Endothelial cell of umbilical vein (primary cell): Measurements from ENCODE around the gene SNX24. TPM values are rescaled to one million over a fixed set of nuclear protein-coding genes. Genes with fewer than 3 reads are reported as not detected.

Source experiments
- BruUV-seq: library from RNA; stranded (reverse); fragments of 400-500 nt; replicated peaks from 2 replicates; lab custom pipeline; 2021; lab: Mats Ljungman, UMichigan
- CTCF ChIA-PET: fragments of 300-600, 350-600 bp; sonication (Branson Sonifier 250); formaldehyde crosslinking; loops from one replicate; lab custom pipeline; 2021; ENCODE audit warnings: antibody characterized with exemption, inconsistent platforms; lab: Charles Lee
- POLR2A ChIA-PET: fragments of 300-600, 350-600 bp; sonication (Branson Sonifier 250); formaldehyde crosslinking; loops from one replicate; lab custom pipeline; 2021; ENCODE audit warnings: antibody characterized with exemption, inconsistent platforms; lab: Charles Lee
- DNase-seq: peaks from one replicate; pipeline ENCODE4 v3.0.0-alpha.2; 2011; ENCODE audit warnings: low read depth, low spot score
- FAIRE-seq: peaks from 2 replicates; lab custom pipeline; 2011; peaks lifted over from hg19 to GRCh38; lab: Jason Lieb, UNC
- H2AFZ ChIP-seq: 2 replicates; pipeline ENCODE4 v1.6.0; 2012; ENCODE audit warnings: low read depth, low read length, control low read depth, inconsistent platforms
- H3K27ac ChIP-seq: 2 replicates; pipeline ENCODE4 v1.5.1; 2011; ENCODE audit warnings: low read depth, mild to moderate bottlenecking, control low read depth, low read length, moderate library complexity; ENCODE audit not compliant: insufficient read depth
- H3K27me3 ChIP-seq, 2 experiments: 2 replicates each; pipeline versions ENCODE4 v1.6.0 to v1.6.1; 2011; ENCODE audit warnings: low read length in 2 of 2, mixed read lengths in 1 of 2; ENCODE audit not compliant: control insufficient read depth in 2 of 2, insufficient read depth in 2 of 2
- H3K36me3 ChIP-seq, 2 experiments: 2 replicates in 1 of 2; 3 replicates in 1 of 2; pipeline ENCODE4 v1.5.1; 2011; ENCODE audit warnings: low read length in 2 of 2, mild to moderate bottlenecking in 1 of 2, moderate library complexity in 1 of 2; ENCODE audit not compliant: control insufficient read depth in 2 of 2, insufficient read depth in 2 of 2; ENCODE audit errors: extremely low read depth in 1 of 2
- H3K4me1 ChIP-seq: 3 replicates; pipeline ENCODE4 v1.5.1; 2011; ENCODE audit warnings: mild to moderate bottlenecking, low read length; ENCODE audit not compliant: control insufficient read depth, insufficient read depth; ENCODE audit errors: extremely low read depth
- H3K4me2 ChIP-seq: 2 replicates; pipeline ENCODE4 v1.6.1; 2011; ENCODE audit warnings: low read length, control low read depth, mixed read lengths; ENCODE audit not compliant: insufficient read depth
- H3K4me3 ChIP-seq, 3 experiments: fragments of 200-600 bp in 1 of 3; sonication (generic), shearing (Covaris generic) in 1 of 3; replicated peaks in 1 of 3; 2 replicates each; pipeline ENCODE4 v1.5.1; 2011 to 2016; ENCODE audit warnings: control low read depth in 3 of 3, low read length in 3 of 3, mild to moderate bottlenecking in 2 of 3, inconsistent platforms in 1 of 3, low read depth in 1 of 3, moderate library complexity in 1 of 3; ENCODE audit not compliant: insufficient read depth in 1 of 3
- H3K79me2 ChIP-seq: 2 replicates; pipeline ENCODE4 v1.6.0; 2012; ENCODE audit warnings: low read length, inconsistent platforms; ENCODE audit not compliant: control insufficient read depth, insufficient read depth
- H3K9ac ChIP-seq: replicated peaks from 2 replicates; pipeline ENCODE3; 2011; ENCODE audit warnings: low read length, control low read depth; ENCODE audit not compliant: insufficient read depth; ENCODE audit errors: extremely low read depth
- H3K9me1 ChIP-seq: replicated peaks from 3 replicates; pipeline ENCODE4 v1.6.0; 2011; ENCODE audit warnings: mild to moderate bottlenecking, low read length; ENCODE audit not compliant: control insufficient read depth, insufficient read depth; ENCODE audit errors: extremely low read depth
- H3K9me3 ChIP-seq: replicated peaks from 2 replicates; pipeline ENCODE4 v1.5.1; 2012; ENCODE audit warnings: low read length, inconsistent platforms; ENCODE audit not compliant: control insufficient read depth, insufficient read depth
- H4K20me1 ChIP-seq: replicated peaks from 2 replicates; pipeline ENCODE3; 2011; ENCODE audit warnings: mild to moderate bottlenecking, low read length; ENCODE audit not compliant: control insufficient read depth, insufficient read depth; ENCODE audit errors: extremely low read depth
- EZH2 ChIP-seq: IDR thresholded peaks from 2 replicates; pipeline ENCODE4 v1.6.1; 2012; ENCODE audit warnings: borderline replicate concordance, low read depth, mild to moderate bottlenecking, moderate library complexity, low read length, inconsistent platforms; ENCODE audit not compliant: severe bottlenecking
- FOS ChIP-seq: IDR thresholded peaks from 2 replicates; pipeline ENCODE4 v1.6.1; 2011; ENCODE audit warnings: mild to moderate bottlenecking, low read length, moderate library complexity, borderline replicate concordance; ENCODE audit not compliant: insufficient read depth
- GATA2 ChIP-seq: IDR thresholded peaks from 2 replicates; pipeline ENCODE4 v1.7.0; 2011; ENCODE audit warnings: low read depth, mild to moderate bottlenecking, moderate library complexity, mixed read lengths, low read length; ENCODE audit not compliant: insufficient read length, insufficient read depth
- JUN ChIP-seq: IDR thresholded peaks from 2 replicates; pipeline ENCODE4 v1.6.1; 2011; ENCODE audit warnings: borderline replicate concordance, low read depth; ENCODE audit not compliant: insufficient read length, insufficient read depth
- MYC ChIP-seq: IDR thresholded peaks from one replicate; pipeline ENCODE4 v1.6.1; 2011; ENCODE audit warnings: mild to moderate bottlenecking, low read depth, low read length
- POLR2A ChIP-seq: IDR thresholded peaks from 2 replicates; pipeline ENCODE4 v1.6.1; 2012; ENCODE audit warnings: low read depth, mild to moderate bottlenecking, control low read depth, low read length
- dilution Hi-C: fragments of 300-500 bp; cut with MboI; formaldehyde crosslinking; loops from one replicate; pipeline ENCODE4 v1.15.0; 2019; ENCODE audit warnings: low sequenced_read_pairs; ENCODE audit not compliant: extremely low pct_ligation_motif_present
- intact Hi-C: fragments of 100-400 bp; cut with micrococcal nuclease; formaldehyde crosslinking; loops from one replicate; pipeline ENCODE4 v1.10.0; 2022
- polyA plus RNA-seq, 4 experiments: library from polyadenylated mRNA; depleted of rRNA in 3 of 4; stranded (reverse) in 3 of 4; unstranded in 1 of 4; fragments of >200 nt; gene quantifications; 2 replicates each; pipeline versions ENCODE4 v1.2.1 to v1.2.3, GENCODE V29; 2011 to 2012; ENCODE audit warnings: missing spikeins in 1 of 4
- total RNA-seq: library from RNA; stranded (reverse); gene quantifications from 2 replicates; pipeline ENCODE4 v1.2.3, GENCODE V29; 2021
- TF ChIP-seq, protein P1 (sequence below), 2 donors: IDR thresholded peaks; 1 replicate in 1 of 2; 2 replicates in 1 of 2; pipeline ENCODE4 v1.5.1; 2011; ENCODE audit warnings: low read length in 2 of 2, mild to moderate bottlenecking in 2 of 2, moderate library complexity in 2 of 2, control low read depth in 1 of 2, inconsistent platforms in 1 of 2, low read depth in 1 of 2; ENCODE audit not compliant: insufficient read depth in 1 of 2; ENCODE audit errors: extremely low read depth in 1 of 2

The SNX24 gene
- total and polyA plus RNA-seq, 2 donors (not counting 3 experiments of a cell fraction or from before 2014, with no cell fraction given), result 2.9 to 14.9 TPM

DNA sequence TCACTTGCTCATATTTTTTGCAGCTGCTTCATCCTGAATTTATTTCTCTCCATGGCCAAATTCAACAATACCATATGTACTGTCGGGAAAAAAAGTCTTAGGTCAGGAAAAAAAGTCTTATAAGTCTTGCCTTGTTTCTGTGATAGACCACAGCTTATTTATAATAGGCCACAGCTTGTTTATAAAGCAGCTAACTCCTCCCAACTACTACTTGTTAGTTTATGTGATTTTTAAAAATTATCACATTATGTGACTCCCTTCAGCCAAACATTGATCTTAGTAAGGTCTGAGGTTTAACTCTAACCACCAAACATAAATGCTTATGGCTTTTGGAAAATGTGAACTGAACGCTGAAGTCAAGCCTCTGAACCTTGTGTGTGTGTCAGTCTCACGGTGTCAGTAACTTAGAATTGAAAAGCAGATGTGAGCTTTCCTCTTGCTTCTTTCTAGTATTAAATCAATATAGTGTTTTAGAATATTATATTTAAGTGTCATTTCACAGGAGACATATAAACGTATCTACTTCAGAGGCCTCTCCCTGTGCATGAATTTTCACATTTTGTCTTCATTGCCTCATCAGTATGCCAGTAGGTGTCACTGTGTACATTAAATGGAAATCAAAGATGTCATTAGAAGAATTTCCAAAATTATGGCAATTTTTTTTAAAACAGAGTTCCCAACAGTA, 51.3 kb downstream of the SNX24 start:
- Histone ChIP-seq H3K79me2 (no peaks in the 10 kb centered on the region), H4K20me1 (no peaks in the 10 kb centered on the region), H3K9me3 (no peaks in the 10 kb centered on the region), H3K36me3 (no peaks in the 10 kb centered on the region), H3K27ac (no peak overlapping the region), H3K4me1 (no peaks in the 10 kb centered on the region), H3K27me3 (no peaks in the 10 kb centered on the region), H3K9me1 (no peaks in the 10 kb centered on the region), H3K9ac (no peak overlapping the region), H3K4me2 (no peak overlapping the region), H3K4me3 (no peak overlapping the region), H2AFZ (no peak overlapping the region)
- FAIRE-seq, result peak; percentile 85
- intact Hi-C loops (loop anchor here (1.0 to 10.0 kb wide), 7 partner anchors 104 to 715 kb away; partner anchors contain the start of gene CEP120), dilution Hi-C loops (no loop called here)
- BruUV-seq, result no TSS peak
- ChIA-PET POLR2A (no interaction called here), CTCF (interaction anchor here (0.6 to 2.6 kb wide), 11 partner anchors 14 to 527 kb away, joined by 3 to 21 read pairs (median 6); partner anchors contain the start of gene CEP120)
- DNase-seq, result peak; percentile 46
- TF ChIP-seq EZH2 (no peak), JUN (no peak), FOS (no peak), POLR2A (no peak), GATA2 (no peak), MYC (no peak)
- TF ChIP-seq, protein P1, sequence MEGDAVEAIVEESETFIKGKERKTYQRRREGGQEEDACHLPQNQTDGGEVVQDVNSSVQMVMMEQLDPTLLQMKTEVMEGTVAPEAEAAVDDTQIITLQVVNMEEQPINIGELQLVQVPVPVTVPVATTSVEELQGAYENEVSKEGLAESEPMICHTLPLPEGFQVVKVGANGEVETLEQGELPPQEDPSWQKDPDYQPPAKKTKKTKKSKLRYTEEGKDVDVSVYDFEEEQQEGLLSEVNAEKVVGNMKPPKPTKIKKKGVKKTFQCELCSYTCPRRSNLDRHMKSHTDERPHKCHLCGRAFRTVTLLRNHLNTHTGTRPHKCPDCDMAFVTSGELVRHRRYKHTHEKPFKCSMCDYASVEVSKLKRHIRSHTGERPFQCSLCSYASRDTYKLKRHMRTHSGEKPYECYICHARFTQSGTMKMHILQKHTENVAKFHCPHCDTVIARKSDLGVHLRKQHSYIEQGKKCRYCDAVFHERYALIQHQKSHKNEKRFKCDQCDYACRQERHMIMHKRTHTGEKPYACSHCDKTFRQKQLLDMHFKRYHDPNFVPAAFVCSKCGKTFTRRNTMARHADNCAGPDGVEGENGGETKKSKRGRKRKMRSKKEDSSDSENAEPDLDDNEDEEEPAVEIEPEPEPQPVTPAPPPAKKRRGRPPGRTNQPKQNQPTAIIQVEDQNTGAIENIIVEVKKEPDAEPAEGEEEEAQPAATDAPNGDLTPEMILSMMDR (IDR thresholded peaks at IDR 0.05; ENCODE audit: extremely low read depth in 1 of 2, insufficient read depth in 1 of 2, low read depth in 1 of 2, low read length in 2 of 2), result peak; percentile 31 to 40
